ENCODE measurements around the gene FLRT2. TPM values are rescaled to one million over a fixed set of nuclear protein-coding genes. Genes with fewer than 3 reads are reported as not detected.

Gene FLRT2
- total RNA-seq, 2 donors from 2014 or later: 6.8 to 59.1 TPM

DNA sequence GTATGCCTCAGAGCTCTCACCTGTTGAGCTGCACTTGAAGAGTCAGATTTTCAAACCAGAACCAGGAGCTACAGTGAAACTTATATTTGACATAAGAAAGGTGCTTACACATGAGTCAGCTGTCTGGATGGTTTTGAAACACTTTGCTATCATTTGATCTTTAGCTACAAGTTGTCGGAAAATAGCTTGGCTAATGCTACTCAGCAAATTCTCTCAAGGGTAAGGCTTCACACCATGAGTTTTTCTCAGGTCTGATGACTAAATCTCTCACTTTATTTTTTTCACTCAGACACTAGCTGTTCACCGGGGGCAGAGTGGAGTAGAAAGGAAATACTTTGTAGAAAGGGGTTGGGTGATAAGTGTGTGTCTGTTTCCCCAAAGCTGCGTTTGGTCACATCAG is 171.8 kb downstream of the FLRT2 start:
- intact Hi-C loops (cut with DNase I): no loop called here
- Histone ChIP-seq H3K4me3 (no peak overlapping the region), H3K4me1 (replicated peaks) (no peaks in the 10 kb centered on the region), H3K27ac (no peak overlapping the region), H3K27me3 (replicated peaks; ENCODE audit: insufficient read depth) (no peaks in the 10 kb centered on the region), H3K36me3 (no peaks in the 10 kb centered on the region), H3K9me3 (no peaks in the 10 kb centered on the region)
- 43% methylated on average over 3 of the region's 3 CpGs for WGBS
- TF ChIP-seq, protein P1, sequence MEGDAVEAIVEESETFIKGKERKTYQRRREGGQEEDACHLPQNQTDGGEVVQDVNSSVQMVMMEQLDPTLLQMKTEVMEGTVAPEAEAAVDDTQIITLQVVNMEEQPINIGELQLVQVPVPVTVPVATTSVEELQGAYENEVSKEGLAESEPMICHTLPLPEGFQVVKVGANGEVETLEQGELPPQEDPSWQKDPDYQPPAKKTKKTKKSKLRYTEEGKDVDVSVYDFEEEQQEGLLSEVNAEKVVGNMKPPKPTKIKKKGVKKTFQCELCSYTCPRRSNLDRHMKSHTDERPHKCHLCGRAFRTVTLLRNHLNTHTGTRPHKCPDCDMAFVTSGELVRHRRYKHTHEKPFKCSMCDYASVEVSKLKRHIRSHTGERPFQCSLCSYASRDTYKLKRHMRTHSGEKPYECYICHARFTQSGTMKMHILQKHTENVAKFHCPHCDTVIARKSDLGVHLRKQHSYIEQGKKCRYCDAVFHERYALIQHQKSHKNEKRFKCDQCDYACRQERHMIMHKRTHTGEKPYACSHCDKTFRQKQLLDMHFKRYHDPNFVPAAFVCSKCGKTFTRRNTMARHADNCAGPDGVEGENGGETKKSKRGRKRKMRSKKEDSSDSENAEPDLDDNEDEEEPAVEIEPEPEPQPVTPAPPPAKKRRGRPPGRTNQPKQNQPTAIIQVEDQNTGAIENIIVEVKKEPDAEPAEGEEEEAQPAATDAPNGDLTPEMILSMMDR (IDR thresholded peaks at IDR 0.05): no peak
- TF ChIP-seq POLR2AphosphoS5 (IDR thresholded peaks at IDR 0.05): no peak
- TF ChIP-seq POLR2A (IDR thresholded peaks at IDR 0.05): no peak
- DNase-seq (ENCODE audit: low spot score): no peak

DNA sequence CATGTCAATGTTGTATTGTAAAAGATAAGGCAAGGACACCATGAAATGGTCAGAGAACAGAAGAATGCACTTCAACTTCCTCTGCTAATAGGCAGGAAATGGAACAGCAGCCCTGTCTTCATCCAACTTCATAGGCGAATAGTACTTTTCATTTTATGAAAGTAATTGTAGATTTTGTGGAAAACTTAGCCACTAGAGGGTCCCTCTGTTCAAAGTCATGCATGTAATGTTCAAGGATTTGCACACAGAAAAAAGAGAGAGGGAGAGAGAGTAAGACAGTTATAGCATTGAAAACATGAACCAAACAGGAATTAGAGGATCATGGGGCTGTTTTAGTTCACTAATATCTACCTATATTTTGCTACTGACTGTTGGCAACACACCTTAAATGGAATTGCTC is 172.2 kb downstream of the FLRT2 start:
- H3K27me3 ChIP-seq (replicated peaks; ENCODE audit: insufficient read depth): no peaks in the 10 kb centered on the region
- no peak overlapping the region for H3K27ac ChIP-seq
- intact Hi-C loops (cut with DNase I): no loop called here
- TF ChIP-seq POLR2AphosphoS5 (IDR thresholded peaks at IDR 0.05): no peak
- TF ChIP-seq, protein P1 (IDR thresholded peaks at IDR 0.05): no peak
- DNase-seq (ENCODE audit: low spot score): no peak
- no peaks in the 10 kb centered on the region for H3K36me3 ChIP-seq
- 64% methylated on average over 1 of the region's 1 CpG for WGBS
- no peak overlapping the region for H3K4me3 ChIP-seq
- H3K4me1 ChIP-seq (replicated peaks): no peaks in the 10 kb centered on the region
- no peaks in the 10 kb centered on the region for H3K9me3 ChIP-seq

DNA sequence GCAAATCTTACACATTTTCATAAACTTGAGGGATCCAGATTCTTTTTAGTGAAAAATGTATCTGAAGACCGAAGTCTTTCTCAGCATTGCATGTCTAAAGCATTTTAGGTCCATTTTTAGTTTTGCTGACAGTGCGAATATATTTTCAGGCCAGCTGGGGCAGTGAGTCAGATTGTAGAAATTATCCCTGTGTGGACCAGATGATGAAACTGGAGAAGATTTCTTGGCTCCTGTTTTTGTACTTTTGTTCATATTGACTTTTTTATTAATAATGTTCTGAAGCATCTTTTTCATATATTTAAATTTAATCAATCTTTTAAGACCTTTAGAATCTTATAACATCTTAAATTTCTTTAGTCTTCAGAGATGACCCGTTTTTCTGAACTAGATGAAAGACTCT is 173.1 kb downstream of the FLRT2 start:
- Histone ChIP-seq H3K27me3 (replicated peaks; ENCODE audit: insufficient read depth) (no peaks in the 10 kb centered on the region), H3K27ac (no peak overlapping the region), H3K4me1 (replicated peaks) (no peaks in the 10 kb centered on the region), H3K36me3 (no peaks in the 10 kb centered on the region), H3K4me3 (no peak overlapping the region), H3K9me3 (no peaks in the 10 kb centered on the region)
- 71% methylated on average over 3 of the region's 3 CpGs for WGBS
- intact Hi-C loops (cut with DNase I): no loop called here
- DNase-seq (ENCODE audit: low spot score): no peak
- TF ChIP-seq, protein P1 (IDR thresholded peaks at IDR 0.05): no peak
- TF ChIP-seq POLR2AphosphoS5 (IDR thresholded peaks at IDR 0.05) (no peak), POLR2A (IDR thresholded peaks at IDR 0.05) (no peak)
